Osteoblast (primary cell): ENCODE measurements around the gene LRMDA. TPM values are rescaled to one million over a fixed set of nuclear protein-coding genes. Genes with fewer than 3 reads are reported as not detected.

Experiments
- DNase-seq: peaks from one replicate; pipeline ENCODE4 v3.0.0; 2011; ENCODE audit warnings: low spot score, mixed read lengths; ENCODE audit not compliant: insufficient read length; ENCODE audit errors: missing footprints
- H2AFZ ChIP-seq: 2 replicates; pipeline ENCODE4 v1.6.0; 2011; ENCODE audit warnings: mild to moderate bottlenecking, low read length
- H3K27ac ChIP-seq: 2 replicates; pipeline ENCODE4 v1.5.1; 2011; ENCODE audit warnings: mild to moderate bottlenecking, low read depth, low read length, moderate library complexity
- H3K27me3 ChIP-seq: 2 replicates; pipeline ENCODE4 v1.6.0; 2012; ENCODE audit warnings: mild to moderate bottlenecking, control low read depth, inconsistent platforms, low read length, moderate library complexity; ENCODE audit not compliant: insufficient read depth
- H3K36me3 ChIP-seq: 2 replicates; pipeline ENCODE4 v1.5.1; 2011; ENCODE audit warnings: mild to moderate bottlenecking, low read length, control low read depth, moderate library complexity; ENCODE audit not compliant: insufficient read depth
- H3K4me1 ChIP-seq: 2 replicates; pipeline ENCODE4 v1.5.1; 2011; ENCODE audit warnings: mild to moderate bottlenecking, low read length, control low read depth, moderate library complexity; ENCODE audit not compliant: insufficient read depth
- H3K4me2 ChIP-seq: 2 replicates; pipeline ENCODE4 v1.6.0; 2011; ENCODE audit warnings: mild to moderate bottlenecking, low read length; ENCODE audit not compliant: insufficient read depth
- H3K4me3 ChIP-seq: fragments of 200-600 bp; sonication (generic); 3 replicates; pipeline ENCODE4 v1.5.1; 2012; ENCODE audit warnings: mild to moderate bottlenecking, low read length, inconsistent platforms; ENCODE audit not compliant: insufficient read depth
- H3K79me2 ChIP-seq: 2 replicates; pipeline ENCODE4 v1.6.0; 2012; ENCODE audit warnings: mild to moderate bottlenecking, low read length, control low read depth, inconsistent platforms; ENCODE audit not compliant: insufficient read depth
- H3K9me3 ChIP-seq: 2 replicates; pipeline ENCODE4 v1.5.1; 2011; ENCODE audit warnings: low read depth, low read length, control low read depth
- H4K20me1 ChIP-seq: 2 replicates; pipeline ENCODE4 v1.6.0; 2012; ENCODE audit warnings: mild to moderate bottlenecking, low read length, control low read depth; ENCODE audit not compliant: insufficient read depth
- total RNA-seq: library from RNA; depleted of rRNA; stranded (reverse); fragments of >200 nt; gene quantifications from 2 replicates; pipeline ENCODE4 v1.2.3, GENCODE V29; 2012
- TF ChIP-seq, protein P1 (sequence below): IDR thresholded peaks from 2 replicates; pipeline ENCODE4 v1.5.1; 2011; ENCODE audit warnings: mild to moderate bottlenecking, low read depth, low read length, moderate library complexity; ENCODE audit errors: extremely low read depth

The LRMDA gene
- total RNA-seq, 1 donor = 18.5 TPM

- Histone ChIP-seq H3K36me3 (no peaks in the 10 kb centered on the region), H3K79me2 (no peaks in the 10 kb centered on the region), H3K4me2 (no peak overlapping the region), H3K27ac (no peak overlapping the region), H2AFZ (no peak overlapping the region), H3K4me1 (peaks cover 21% of the 10 kb centered on the region), H3K9me3 (no peaks in the 10 kb centered on the region), H3K27me3 (peaks cover 14% of the 10 kb centered on the region), H3K4me3 (no peak overlapping the region), H4K20me1 (no peaks in the 10 kb centered on the region)
- TF ChIP-seq, protein P1, sequence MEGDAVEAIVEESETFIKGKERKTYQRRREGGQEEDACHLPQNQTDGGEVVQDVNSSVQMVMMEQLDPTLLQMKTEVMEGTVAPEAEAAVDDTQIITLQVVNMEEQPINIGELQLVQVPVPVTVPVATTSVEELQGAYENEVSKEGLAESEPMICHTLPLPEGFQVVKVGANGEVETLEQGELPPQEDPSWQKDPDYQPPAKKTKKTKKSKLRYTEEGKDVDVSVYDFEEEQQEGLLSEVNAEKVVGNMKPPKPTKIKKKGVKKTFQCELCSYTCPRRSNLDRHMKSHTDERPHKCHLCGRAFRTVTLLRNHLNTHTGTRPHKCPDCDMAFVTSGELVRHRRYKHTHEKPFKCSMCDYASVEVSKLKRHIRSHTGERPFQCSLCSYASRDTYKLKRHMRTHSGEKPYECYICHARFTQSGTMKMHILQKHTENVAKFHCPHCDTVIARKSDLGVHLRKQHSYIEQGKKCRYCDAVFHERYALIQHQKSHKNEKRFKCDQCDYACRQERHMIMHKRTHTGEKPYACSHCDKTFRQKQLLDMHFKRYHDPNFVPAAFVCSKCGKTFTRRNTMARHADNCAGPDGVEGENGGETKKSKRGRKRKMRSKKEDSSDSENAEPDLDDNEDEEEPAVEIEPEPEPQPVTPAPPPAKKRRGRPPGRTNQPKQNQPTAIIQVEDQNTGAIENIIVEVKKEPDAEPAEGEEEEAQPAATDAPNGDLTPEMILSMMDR = no peak
- no peak for DNase-seq
These were observed 222.8 kb downstream of the LRMDA start for GRCh38 chr10:75654171-75654771.

DNA sequence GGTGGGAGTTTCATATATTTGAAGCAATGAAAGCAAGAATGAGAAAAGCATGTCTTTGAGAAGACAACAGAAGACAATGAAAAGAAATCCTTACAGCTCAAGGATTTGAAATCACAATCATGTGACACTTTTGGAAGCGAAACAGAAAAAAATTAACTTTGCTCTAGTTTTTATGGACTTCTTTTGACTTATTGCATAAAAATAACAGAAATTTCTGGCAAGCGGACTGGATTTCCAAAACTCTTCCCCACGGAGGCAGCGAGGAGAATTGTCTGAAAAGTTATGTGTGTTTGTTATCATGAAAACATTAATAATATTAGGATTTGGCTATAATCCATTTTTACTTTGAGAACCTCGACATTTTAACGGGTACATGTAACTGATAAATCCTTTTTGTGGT, 223.3 kb downstream of the LRMDA start:
- TF ChIP-seq, protein P1 = no peak
- Histone ChIP-seq H3K36me3 (no peaks in the 10 kb centered on the region), H3K4me1 (peaks cover 21% of the 10 kb centered on the region), H3K9me3 (no peaks in the 10 kb centered on the region), H3K4me2 (no peak overlapping the region), H4K20me1 (no peaks in the 10 kb centered on the region), H3K27me3 (peaks cover 14% of the 10 kb centered on the region), H3K27ac (no peak overlapping the region), H2AFZ (no peak overlapping the region), H3K79me2 (no peaks in the 10 kb centered on the region), H3K4me3 (no peak overlapping the region)
- DNase-seq = no peak

- Histone ChIP-seq H2AFZ (no peak overlapping the region), H4K20me1 (no peaks in the 10 kb centered on the region), H3K4me2 (no peak overlapping the region), H3K4me3 (no peak overlapping the region), H3K36me3 (no peaks in the 10 kb centered on the region), H3K9me3 (no peaks in the 10 kb centered on the region), H3K79me2 (no peaks in the 10 kb centered on the region), H3K27ac (no peak overlapping the region), H3K4me1 (peaks cover 21% of the 10 kb centered on the region), H3K27me3 (peaks cover 18% of the 10 kb centered on the region)
- TF ChIP-seq, protein P1 = no peak
- no peak for DNase-seq
These were observed 224.5 kb downstream of the LRMDA start for GRCh38 chr10:75655791-75656451.

- Histone ChIP-seq H3K4me2 (no peak overlapping the region), H3K27ac (no peak overlapping the region), H3K36me3 (no peaks in the 10 kb centered on the region), H3K4me1 (peaks cover 21% of the 10 kb centered on the region), H3K9me3 (no peaks in the 10 kb centered on the region), H3K79me2 (no peaks in the 10 kb centered on the region), H3K4me3 (no peak overlapping the region), H2AFZ (no peak overlapping the region), H3K27me3 (peaks cover 17% of the 10 kb centered on the region), H4K20me1 (no peaks in the 10 kb centered on the region)
- TF ChIP-seq, protein P1 = no peak
- no peak for DNase-seq
These were observed 225.9 kb downstream of the LRMDA start for GRCh38 chr10:75657351-75657750.
